ENCODE measurements around the gene SDS.

- no peak for TF ChIP-seq EZH2 (IDR thresholded peaks at IDR 0.05; ENCODE audit: borderline replicate concordance, low read length)
- TF ChIP-seq, protein P1, sequence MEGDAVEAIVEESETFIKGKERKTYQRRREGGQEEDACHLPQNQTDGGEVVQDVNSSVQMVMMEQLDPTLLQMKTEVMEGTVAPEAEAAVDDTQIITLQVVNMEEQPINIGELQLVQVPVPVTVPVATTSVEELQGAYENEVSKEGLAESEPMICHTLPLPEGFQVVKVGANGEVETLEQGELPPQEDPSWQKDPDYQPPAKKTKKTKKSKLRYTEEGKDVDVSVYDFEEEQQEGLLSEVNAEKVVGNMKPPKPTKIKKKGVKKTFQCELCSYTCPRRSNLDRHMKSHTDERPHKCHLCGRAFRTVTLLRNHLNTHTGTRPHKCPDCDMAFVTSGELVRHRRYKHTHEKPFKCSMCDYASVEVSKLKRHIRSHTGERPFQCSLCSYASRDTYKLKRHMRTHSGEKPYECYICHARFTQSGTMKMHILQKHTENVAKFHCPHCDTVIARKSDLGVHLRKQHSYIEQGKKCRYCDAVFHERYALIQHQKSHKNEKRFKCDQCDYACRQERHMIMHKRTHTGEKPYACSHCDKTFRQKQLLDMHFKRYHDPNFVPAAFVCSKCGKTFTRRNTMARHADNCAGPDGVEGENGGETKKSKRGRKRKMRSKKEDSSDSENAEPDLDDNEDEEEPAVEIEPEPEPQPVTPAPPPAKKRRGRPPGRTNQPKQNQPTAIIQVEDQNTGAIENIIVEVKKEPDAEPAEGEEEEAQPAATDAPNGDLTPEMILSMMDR (IDR thresholded peaks at IDR 0.05; ENCODE audit: low read length), result no peak
Measured at GRCh38 chr12:113361574-113362370, 41.9 kb downstream of the SDS start.
